ENCODE results near the gene ZNF844.

- TF ChIP-seq POLR2A (IDR thresholded peaks at IDR 0.05; ENCODE audit: low read depth, low read length) (no peak), POLR2AphosphoS5 (IDR thresholded peaks at IDR 0.05; ENCODE audit: low read depth, low read length) (no peak)
Measured at GRCh38 chr19:12111176-12111575, 46.6 kb downstream of the ZNF844 start.

Measured in GM12892 (cell line).